HG02885 (cell line): Measurements from ENCODE around the gene FBXW11.

Source experiments
- ATAC-seq: cut with Tn5 transposase; IDR thresholded peaks from one replicate; pipeline ENCODE4 v1.9.1; 2021; ENCODE audit warnings: mild to moderate bottlenecking; ENCODE audit not compliant: unreplicated experiment, poor library complexity

FBXW11 gene

GRCh38 chr5:171956314-171956713 lies 50.1 kb downstream of the FBXW11 start:
- ATAC-seq = no peak

- no peak for ATAC-seq
These were observed 50.7 kb downstream of the FBXW11 start for GRCh38 chr5:171955761-171956160.

DNA sequence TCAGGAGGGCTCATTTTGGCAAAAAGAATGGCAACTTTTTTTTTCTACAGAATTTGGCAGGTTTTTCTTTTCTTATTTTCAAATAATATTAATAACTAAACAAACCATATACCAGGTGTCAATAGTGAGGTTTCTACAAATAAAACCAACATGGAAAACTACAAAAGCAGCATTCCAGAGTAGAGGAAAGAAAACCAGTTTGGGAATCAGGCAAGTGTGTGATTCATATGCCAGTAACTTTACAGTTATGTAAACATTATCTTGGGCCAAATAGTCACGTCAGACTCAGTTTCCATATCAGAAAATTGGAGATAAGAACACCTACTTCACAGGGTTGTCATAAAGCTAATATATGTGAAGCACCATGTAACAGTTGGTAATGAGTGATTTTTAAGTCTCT lies 51.7 kb downstream of the FBXW11 start:
- no peak for ATAC-seq

DNA sequence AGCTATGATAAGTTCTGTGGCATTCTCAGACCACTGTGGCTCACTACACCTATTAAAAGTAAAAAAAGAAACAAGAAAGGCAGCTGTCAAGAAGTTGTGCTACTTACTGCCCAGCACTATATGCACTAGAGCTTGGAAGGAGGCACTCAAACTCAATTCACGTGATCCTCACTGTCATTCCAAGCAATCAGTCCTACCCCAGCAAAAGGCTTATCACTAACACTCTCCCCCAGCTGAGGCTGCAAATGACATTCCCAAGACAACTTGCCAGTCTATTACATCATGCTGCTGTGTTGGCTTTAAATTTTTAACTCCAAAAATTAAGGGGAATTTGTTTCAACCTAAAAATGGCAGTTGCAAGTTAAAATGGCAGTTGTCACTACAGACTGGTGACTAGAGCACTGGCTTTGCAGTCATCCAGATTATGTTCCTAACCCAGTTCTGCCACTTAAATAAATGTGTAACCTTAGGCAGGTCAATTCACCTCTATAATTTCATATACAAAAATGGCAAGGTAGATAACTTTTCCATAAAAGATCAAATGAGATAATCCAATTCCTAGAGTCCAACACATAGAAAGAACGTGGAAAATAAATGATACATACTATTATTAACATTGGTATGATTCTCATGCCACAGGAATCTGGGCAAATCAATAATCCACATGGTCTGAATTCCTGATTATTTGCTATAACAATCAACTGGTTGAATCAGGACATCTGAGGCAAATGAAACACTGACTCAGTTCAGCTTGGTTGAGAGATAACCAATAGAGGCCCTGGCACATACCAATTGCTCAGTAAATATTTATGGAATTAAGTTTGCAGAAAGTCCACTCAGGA lies 52.4 kb downstream of the FBXW11 start:
- ATAC-seq = no peak

- no peak for ATAC-seq
These were observed 54.4 kb downstream of the FBXW11 start for GRCh38 chr5:171952021-171952420.

- ATAC-seq = no peak
These were observed 55.2 kb downstream of the FBXW11 start for GRCh38 chr5:171951218-171951617.

DNA sequence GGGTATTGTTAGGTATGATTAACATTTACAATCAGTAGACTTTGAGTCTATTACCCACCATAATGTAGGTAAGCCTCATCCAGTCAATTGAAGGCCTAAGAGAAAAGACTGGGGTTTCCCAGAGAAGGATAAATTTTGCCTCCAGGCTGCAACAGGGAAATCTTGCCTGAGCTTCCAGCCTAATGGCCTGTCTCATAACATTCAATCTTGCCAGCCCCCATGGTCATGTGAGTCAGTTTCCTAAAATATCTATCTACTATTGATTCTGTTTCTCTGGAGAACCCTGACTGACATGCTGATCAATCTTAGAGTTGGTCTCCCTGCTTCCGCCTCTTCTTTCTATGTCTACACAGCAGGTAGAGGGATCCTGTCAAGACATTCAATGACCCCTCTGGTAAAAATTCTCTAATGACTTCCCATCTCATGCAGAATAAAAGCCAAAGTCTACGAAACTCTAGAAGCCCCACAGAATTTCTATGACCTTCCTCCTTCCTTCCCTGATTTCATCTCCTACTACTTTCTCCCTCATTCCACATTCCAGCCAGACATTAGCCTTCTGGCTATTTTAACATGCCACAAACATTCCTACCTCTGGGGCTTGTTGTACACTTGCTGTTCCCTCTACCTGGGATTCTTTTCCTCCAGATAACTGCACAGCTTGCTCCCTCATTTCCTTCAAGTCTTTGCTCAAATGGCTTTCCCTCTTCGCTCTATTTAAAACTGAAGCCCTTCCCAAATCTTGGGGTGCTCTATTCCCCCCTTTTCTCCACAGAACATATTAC lies 60.2 kb downstream of the FBXW11 start:
- ATAC-seq = no peak

GRCh38 chr5:171945476-171945875 lies 61.0 kb downstream of the FBXW11 start:
- no peak for ATAC-seq

DNA sequence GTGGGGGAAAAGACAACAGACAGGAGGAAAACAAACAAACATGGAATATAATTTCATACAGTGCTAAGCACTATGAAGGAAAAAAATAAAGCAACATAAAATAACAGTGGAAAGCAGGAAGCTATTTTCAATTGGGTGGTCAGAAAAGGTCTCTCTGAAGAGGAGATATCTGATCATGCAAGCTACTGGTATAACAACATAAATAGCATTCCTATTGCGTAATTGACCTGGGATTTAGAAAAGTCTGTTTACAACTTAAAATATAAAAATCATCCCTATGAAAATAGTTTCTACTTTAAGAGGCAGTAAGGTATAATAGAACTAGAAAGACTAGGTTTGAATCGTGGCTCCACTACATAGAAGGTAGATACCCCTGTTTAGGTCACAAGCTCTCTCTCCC lies 61.4 kb downstream of the FBXW11 start:
- ATAC-seq = no peak

DNA sequence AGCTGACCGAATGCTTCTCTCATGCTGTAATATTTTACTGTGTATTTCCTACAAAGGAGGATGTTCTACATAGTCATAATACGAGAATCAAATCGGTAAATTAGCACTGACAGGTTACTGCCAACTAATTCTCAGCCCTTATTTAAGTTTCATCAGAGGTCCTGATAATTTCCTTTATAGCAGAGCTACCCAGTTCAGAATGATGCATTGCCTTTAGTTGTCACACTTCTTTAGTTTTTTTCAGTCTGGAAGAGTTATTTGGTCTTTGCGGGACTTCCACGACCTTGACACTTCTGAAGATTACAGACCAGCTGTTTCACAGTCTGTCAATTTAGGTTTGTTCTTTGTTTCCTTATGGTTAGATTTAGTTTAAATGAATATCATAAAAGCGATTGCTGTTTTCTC lies 64.3 kb downstream of the FBXW11 start:
- ATAC-seq = peak; percentile 67

DNA sequence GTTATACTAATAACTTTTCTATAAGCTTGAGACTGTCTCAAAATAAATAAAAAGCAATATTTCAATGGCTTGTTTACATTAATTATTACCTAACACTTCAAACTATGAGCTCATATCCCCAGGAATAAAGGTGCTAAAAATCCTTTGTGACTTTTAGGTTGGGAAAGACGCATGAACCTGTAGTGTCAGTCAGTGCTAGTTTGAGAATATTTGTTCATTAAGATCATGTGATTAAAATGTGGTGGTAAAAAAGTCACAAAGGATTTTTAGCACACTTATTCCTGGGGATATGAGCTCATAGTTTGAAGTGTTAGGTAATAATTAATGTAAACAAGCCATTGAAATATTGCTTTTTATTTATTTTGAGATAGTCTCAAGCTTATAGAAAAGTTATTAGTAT lies 64.8 kb downstream of the FBXW11 start:
- ATAC-seq = peak; percentile 12

DNA sequence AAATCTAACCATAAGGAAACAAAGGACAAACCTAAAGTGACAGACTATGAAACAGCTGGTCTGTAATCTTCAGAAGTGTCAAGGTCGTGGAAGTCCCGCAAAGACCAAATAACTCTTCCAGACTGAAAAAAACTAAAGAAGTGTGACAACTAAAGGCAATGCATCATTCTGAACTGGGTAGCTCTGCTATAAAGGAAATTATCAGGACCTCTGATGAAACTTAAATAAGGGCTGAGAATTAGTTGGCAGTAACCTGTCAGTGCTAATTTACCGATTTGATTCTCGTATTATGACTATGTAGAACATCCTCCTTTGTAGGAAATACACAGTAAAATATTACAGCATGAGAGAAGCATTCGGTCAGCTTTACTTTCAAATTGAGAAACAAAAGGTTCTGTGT lies 65.2 kb downstream of the FBXW11 start:
- ATAC-seq = peak; percentile 48

DNA sequence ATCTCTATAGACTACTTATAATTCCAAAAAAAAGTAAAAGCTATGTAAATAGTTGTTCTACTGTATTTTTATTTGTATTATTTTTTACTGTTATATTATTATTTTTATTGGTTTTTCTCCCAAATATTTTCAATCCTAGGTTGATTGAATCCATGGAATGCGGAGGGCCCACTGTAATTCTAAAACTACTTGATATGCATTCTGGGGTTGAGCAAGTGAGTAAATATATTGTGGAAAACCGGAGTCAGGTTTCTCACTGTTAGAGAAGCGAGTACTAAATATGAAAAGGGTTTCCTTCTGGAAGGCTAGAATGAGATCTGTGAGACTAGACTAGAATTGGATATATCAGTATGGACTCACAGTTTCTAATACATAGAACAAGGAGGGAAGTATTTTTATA lies 66.5 kb downstream of the FBXW11 start:
- no peak for ATAC-seq

DNA sequence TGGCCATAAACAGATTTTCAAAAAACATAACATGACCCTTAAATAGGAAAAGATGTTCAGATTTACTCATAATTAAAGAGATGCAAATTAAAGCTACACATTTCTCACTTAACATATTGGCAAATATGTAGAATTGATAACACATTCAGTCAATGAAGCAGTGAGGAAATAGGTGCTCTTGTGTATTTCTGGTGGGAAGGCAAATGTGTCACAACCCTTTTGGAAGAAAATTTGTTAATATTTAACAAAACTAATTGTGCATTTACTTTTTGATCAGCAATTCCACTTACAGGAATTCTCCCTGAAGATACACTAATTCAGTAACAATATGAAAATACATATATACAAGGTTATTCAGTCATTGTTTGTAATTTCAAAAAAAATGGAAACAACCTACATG lies 68.1 kb downstream of the FBXW11 start:
- ATAC-seq = no peak

DNA sequence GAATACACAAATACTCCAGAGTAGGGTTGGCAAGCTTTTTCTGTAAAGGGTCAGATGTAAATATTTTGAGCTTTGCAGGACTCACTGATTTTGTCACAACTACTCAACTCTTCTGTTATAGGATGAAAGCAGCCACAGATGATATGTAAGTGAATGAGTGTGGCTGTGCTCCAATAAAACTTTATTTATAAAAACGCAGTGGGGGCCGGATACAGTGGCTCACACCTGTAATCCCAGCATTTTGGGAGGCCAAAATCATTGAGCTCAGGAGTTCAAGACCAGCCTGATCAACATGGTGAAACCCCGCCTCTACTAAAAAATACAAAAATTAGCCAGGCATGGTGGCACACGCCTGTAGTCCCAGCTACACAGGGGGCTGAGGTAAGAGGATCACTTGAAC lies 69.1 kb downstream of the FBXW11 start:
- ATAC-seq = no peak

DNA sequence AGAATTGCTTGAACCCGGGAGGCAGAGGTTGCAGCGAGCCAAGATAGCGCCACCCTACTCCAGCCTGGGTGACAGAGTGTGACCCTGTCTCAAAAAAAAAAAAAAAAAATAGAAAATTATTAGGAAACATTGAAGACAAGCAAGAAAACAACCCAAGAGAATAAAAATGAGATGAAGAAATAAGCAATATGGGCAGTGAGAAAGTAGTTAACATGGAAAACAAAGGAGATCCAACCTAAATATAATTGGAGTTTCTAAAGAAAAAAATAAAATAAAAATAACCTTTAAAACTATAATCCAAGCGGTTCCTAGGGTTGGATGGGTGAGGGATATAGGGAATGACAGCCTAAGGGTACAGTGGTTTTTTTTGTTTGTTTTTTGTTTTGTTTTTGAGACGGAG lies 71.9 kb downstream of the FBXW11 start:
- no peak for ATAC-seq

- no peak for ATAC-seq
These were observed 75.3 kb downstream of the FBXW11 start for GRCh38 chr5:171931163-171931562.

DNA sequence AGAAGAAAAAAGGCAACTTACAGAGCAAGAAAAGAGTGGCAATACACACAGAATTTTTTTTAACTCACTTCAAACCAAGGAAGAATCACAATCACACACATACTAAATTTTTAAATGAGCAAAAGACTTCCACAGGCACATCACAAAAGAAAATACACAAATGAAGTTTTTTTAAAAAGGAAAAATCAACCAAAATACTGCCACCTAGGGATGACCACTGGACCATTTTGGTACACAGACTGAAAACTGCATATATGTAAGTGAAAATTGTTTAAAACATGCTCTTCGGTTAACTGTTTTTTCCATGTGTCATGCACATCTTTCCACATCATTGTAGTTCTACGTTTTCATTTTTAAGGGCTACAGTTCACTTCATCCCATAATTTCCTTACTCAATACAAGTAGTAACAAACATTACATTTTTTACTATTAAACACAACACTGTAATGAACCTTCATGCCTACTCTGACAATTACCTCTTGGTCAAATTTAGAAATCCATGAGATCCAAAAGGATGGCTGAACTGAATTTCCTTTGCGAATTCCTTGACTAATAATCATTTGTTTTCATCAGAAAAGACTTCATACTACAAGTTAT lies 79.0 kb downstream of the FBXW11 start:
- no peak for ATAC-seq

- peak; percentile 72 for ATAC-seq
These were observed 80.1 kb downstream of the FBXW11 start for GRCh38 chr5:171926311-171926710.

DNA sequence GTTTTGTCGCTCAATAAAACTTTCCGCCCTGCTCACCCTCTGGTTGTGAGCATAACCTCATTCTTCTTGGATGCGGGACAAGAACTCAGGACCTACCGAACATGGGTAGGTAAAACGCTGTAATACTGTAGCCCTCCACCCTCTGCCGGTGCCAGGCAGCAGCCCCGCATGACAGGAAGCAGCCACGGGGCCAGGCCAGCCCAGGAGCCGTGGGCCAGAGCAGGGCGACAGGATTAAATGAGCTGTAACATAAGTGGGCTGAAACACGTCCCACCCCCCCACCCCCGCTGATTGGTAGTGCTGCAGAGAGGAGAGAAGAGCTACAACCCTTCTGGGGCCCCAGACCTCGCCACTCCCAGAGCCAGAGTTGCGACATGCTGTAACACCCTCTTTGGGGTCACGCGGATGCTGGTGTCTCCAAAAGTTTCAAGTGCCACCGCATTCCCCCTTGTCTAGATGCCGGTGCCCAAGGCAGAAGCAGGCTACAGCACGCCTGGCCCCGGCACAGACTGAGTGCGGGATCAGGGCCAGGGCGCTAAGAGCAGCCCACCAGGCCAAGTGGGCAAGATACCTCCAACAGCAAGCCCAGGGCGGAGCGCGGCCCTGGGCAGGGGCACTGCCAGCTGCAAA lies 81.8 kb downstream of the FBXW11 start:
- no peak for ATAC-seq
